HG02938 (cell line): ENCODE data around the gene UBAC2.

Experiments
- ATAC-seq: cut with Tn5 transposase; IDR thresholded peaks from one replicate; pipeline ENCODE4 v1.9.1; 2021; ENCODE audit warnings: mild to moderate bottlenecking, moderate library complexity; ENCODE audit not compliant: unreplicated experiment

Gene UBAC2

GRCh38 chr13:99289674-99290337 is 89.2 kb downstream of the UBAC2 start:
- ATAC-seq, result no peak

- no peak for ATAC-seq
Observed at GRCh38 chr13:99290894-99291293, 90.2 kb downstream of the UBAC2 start.

GRCh38 chr13:99293178-99293577 is 92.5 kb downstream of the UBAC2 start:
- ATAC-seq, result no peak

- no peak for ATAC-seq
Observed at GRCh38 chr13:99294198-99294597, 93.5 kb downstream of the UBAC2 start.

GRCh38 chr13:99294958-99295357 is 94.3 kb downstream of the UBAC2 start:
- no peak for ATAC-seq

- no peak for ATAC-seq
Observed at GRCh38 chr13:99295488-99296252, 95.0 kb downstream of the UBAC2 start.

- peak; percentile 62 for ATAC-seq
Observed at GRCh38 chr13:99296398-99296797, 95.7 kb downstream of the UBAC2 start.

- no peak for ATAC-seq
Observed at GRCh38 chr13:99297331-99297730, 96.7 kb downstream of the UBAC2 start.

- no peak for ATAC-seq
Observed at GRCh38 chr13:99298056-99298455, 97.4 kb downstream of the UBAC2 start.

GRCh38 chr13:99299256-99299919 is 98.7 kb downstream of the UBAC2 start:
- no peak for ATAC-seq

- no peak for ATAC-seq
Observed at GRCh38 chr13:99299920-99300341, 99.3 kb downstream of the UBAC2 start.

GRCh38 chr13:99301056-99301838 is 100.6 kb downstream of the UBAC2 start:
- ATAC-seq, result no peak

- no peak for ATAC-seq
Observed at GRCh38 chr13:99301913-99302636, 101.4 kb downstream of the UBAC2 start.

- ATAC-seq, result no peak
Observed at GRCh38 chr13:99302637-99303505, 102.2 kb downstream of the UBAC2 start.

- ATAC-seq, result no peak
Observed at GRCh38 chr13:99303863-99304521, 103.3 kb downstream of the UBAC2 start.

GRCh38 chr13:99304541-99304940 is 103.9 kb downstream of the UBAC2 start:
- no peak for ATAC-seq

- ATAC-seq, result no peak
Observed at GRCh38 chr13:99305158-99305557, 104.5 kb downstream of the UBAC2 start.

- no peak for ATAC-seq
Observed at GRCh38 chr13:99305566-99305965, 104.9 kb downstream of the UBAC2 start.

- ATAC-seq, result peak; percentile 65
Observed at GRCh38 chr13:99307247-99307646, 106.6 kb downstream of the UBAC2 start, which contains the start of gene GPR183. TSS of gene GPR183 (minus strand) at chr13:99307399. CDS start at chr13:99296145, 11,254 bp downstream.
